ENCODE results near the gene TFEB. TPM values are rescaled to one million over a fixed set of nuclear protein-coding genes. Genes with fewer than 3 reads are reported as not detected.
A peak's percentile ranks its signal among the peaks of the same experiment; 100 is the strongest.

TFEB gene
- total RNA-seq, 2 donors from 2014 or later, result 4.9 to 10.1 TPM

DNA sequence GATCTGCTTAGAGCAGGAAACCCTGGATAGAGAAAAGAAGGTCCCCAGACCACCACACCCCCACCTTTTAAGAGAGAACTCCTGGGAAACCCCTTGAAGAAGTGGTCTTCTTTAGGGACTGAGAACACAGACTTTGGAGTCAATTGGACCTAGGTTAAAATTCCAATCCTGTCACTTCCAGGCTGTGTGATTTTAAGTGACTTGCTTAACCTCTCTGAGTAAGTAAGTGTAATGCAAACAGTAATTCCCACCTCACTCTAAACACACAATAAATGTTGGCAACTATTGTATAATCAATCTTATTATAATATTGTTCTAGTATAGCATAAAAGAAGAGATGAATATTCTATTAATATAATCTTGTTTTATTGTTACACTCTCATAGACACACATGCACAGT, 3.3 kb downstream of the TFEB start:
- intact Hi-C loops (cut with DNase I), result no loop called here
- DNase-seq (no peak), ATAC-seq (no peak)
- Histone ChIP-seq H3K9me3 (no peaks in the 10 kb centered on the region), H3K36me3 (replicated peaks in 1 of 2; ENCODE audit: insufficient read depth in 1 of 2, low read depth in 2 of 2) (no peaks in the 10 kb centered on the region), H3K4me1 (peaks cover 28% of the 10 kb centered on the region), H3K4me3 (no peak overlapping the region), H3K27me3 (no peaks in the 10 kb centered on the region), H3K27ac (peak overlapping the region in 1 of 4 donors; percentile 93)
- TF ChIP-seq, protein P1, sequence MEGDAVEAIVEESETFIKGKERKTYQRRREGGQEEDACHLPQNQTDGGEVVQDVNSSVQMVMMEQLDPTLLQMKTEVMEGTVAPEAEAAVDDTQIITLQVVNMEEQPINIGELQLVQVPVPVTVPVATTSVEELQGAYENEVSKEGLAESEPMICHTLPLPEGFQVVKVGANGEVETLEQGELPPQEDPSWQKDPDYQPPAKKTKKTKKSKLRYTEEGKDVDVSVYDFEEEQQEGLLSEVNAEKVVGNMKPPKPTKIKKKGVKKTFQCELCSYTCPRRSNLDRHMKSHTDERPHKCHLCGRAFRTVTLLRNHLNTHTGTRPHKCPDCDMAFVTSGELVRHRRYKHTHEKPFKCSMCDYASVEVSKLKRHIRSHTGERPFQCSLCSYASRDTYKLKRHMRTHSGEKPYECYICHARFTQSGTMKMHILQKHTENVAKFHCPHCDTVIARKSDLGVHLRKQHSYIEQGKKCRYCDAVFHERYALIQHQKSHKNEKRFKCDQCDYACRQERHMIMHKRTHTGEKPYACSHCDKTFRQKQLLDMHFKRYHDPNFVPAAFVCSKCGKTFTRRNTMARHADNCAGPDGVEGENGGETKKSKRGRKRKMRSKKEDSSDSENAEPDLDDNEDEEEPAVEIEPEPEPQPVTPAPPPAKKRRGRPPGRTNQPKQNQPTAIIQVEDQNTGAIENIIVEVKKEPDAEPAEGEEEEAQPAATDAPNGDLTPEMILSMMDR (IDR thresholded peaks at IDR 0.05), result no peak
- no peak for TF ChIP-seq POLR2A (IDR thresholded peaks at IDR 0.05)

DNA sequence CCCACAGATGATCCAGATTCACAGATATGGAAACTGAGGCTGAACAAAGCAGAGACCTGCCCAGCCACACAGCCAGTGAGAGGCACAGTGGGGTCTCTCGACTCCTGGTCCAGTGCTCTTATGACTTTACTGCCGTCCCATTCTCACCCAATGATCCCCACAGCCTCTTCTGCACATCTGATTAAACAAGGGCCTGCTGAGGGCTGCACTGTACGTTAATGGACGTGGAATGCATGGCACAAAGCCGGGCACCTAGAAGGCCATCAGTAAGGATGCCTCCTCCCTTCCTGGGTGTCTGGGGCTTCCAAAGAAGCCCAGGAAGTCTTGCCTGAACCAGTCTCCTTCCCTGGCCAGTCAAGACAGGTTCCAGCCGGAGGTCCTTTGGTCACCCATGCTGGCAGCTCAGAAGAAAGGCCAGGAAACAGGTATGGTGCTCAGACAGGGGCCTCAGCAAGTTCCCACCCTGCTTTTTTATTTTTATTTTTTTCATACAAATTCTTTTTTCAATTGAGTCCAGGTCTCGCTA, 3.8 kb downstream of the TFEB start:
- Histone ChIP-seq H3K4me1 (peaks cover 28% of the 10 kb centered on the region), H3K4me3 (no peak overlapping the region), H3K9me3 (no peaks in the 10 kb centered on the region), H3K27ac (no peak overlapping the region), H3K27me3 (no peaks in the 10 kb centered on the region), H3K36me3 (replicated peaks in 1 of 2; ENCODE audit: insufficient read depth in 1 of 2, low read depth in 2 of 2) (no peaks in the 10 kb centered on the region)
- ATAC-seq, result no peak
- DNase-seq, result no peak
- 75 to 83% methylated on average over 4 to 7 of the region's 7 CpGs for WGBS, 2 donors
- no peak for TF ChIP-seq POLR2A (IDR thresholded peaks at IDR 0.05)
- TF ChIP-seq, protein P1 (IDR thresholded peaks at IDR 0.05), result no peak
- intact Hi-C loops (cut with DNase I), result no loop called here

DNA sequence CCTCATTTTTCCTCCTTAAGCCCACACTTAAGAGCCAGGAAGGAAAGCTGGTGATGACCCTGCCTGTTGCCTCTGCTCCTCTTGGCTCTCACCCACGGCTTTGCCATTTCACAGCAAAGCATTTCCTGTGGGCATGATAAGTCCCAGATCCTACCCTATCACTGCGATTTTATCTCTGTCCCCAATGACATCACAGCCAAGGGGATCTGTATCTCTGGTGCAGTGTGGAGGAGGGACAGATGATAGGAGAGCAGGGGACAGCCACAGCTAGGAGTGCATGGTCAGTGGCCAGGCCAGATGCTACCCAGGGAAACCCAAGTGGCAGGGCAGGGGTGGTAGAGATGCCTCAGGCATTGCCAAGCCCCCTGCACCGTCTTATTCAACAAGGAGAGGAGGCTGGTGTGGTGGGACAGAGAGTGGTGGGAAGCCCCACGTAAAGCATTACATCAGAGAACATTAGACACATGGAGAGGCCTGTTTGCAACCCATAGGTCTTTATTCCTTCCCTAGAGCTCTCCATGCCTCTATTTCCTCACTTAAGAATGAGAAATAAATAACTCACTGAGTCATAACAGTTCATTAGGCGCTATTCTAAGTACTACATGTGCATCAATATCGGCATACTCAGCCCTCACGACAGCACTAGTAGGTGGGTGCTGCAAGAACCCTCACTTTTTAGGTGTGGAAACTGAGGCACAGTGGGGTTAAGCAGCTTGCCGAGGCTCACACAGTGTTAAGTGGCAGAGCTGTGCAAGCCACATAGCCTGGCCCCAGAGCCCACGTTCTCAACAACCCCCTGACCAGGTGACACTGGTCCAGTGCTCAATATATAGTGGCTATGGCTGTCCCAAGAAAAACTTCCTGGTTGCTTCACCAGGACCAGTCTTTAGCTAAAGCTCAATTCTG, 4.6 kb downstream of the TFEB start:
- Histone ChIP-seq H3K27ac (no peak overlapping the region), H3K27me3 (no peaks in the 10 kb centered on the region), H3K4me3 (no peak overlapping the region), H3K9me3 (no peaks in the 10 kb centered on the region), H3K36me3 (replicated peaks in 1 of 2; ENCODE audit: insufficient read depth in 1 of 2, low read depth in 2 of 2) (no peaks in the 10 kb centered on the region), H3K4me1 (peaks cover 25% of the 10 kb centered on the region)
- intact Hi-C loops (cut with DNase I), result no loop called here
- no peak for ATAC-seq
- TF ChIP-seq, protein P1 (IDR thresholded peaks at IDR 0.05), result no peak
- TF ChIP-seq POLR2A (IDR thresholded peaks at IDR 0.05), result peak in 1 of 3 donors; percentile 20
- DNase-seq, result no peak
- 68 to 75% methylated on average over 9 of the region's 9 CpGs for whole genome bisulfite sequencing, 2 donors

DNA sequence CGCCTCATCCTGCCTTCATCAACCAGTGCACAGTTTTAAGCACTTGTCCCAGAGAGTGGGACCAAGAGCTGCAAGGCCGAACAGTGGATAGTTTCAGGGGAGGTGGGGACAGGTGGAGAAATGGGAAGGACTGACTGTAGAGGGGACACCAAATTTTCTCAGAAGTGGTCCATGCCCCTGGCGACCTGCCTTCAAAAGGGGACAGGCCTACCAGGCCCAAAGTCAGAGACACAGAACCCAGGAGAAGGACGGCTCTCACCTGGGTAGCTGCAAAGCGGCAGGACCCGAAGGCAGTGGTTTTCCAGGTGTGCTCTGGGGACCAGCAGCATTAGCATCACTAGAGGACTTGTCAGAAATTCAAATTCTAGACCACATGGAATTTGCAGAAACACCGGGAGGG, 5.8 kb downstream of the TFEB start:
- no peak overlapping the region for H3K27ac ChIP-seq
- ATAC-seq (no peak), DNase-seq (no peak)
- H3K27me3 ChIP-seq, result no peaks in the 10 kb centered on the region
- H3K4me1 ChIP-seq, result peaks cover 31% of the 10 kb centered on the region
- H3K36me3 ChIP-seq (replicated peaks in 1 of 2; ENCODE audit: insufficient read depth in 1 of 2, low read depth in 2 of 2), result no peaks in the 10 kb centered on the region
- TF ChIP-seq, protein P1 (IDR thresholded peaks at IDR 0.05), result no peak
- TF ChIP-seq POLR2A (IDR thresholded peaks at IDR 0.05), result no peak
- H3K9me3 ChIP-seq, result no peaks in the 10 kb centered on the region
- no peak overlapping the region for H3K4me3 ChIP-seq
- intact Hi-C loops (cut with DNase I), result no loop called here
- WGBS, 2 donors, result 87 to 89% methylated on average over 7 of the region's 7 CpGs
